Measurements from ENCODE around the gene CD84.
"Not testable (repeated sequence)": the region's sequence is repeated elsewhere in the genome, so short reads cannot be mapped to it uniquely, and the experiment has no call there.

Gene CD84

GRCh38 chr1:160503087-160503486 is 76.2 kb downstream of the CD84 start:
- DNase-seq (ENCODE audit: low read depth in 2 of 2): no peak

GRCh38 chr1:160500321-160500990 is 78.8 kb downstream of the CD84 start:
- no peak for DNase-seq (ENCODE audit: low read depth in 2 of 2)

DNA sequence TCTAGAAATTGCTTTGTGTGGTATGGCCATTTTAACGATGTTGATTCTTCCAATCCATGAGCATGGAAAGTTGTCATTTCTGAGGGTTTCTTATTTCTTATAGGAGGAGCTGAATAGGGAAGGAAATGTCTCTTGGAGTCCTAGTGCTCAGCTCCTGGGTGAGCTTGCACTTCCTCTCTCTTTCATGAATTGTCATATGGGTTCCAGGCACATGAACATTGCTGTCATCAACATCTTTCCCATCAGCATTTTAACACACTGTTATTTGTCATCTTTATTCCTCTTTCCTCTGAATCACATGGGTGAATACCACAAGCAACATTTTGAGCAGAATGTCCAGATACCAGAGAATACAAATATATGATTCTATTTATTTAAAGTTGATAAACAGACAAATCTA is 79.7 kb downstream of the CD84 start:
- no peak for DNase-seq (ENCODE audit: low read depth in 2 of 2)

DNA sequence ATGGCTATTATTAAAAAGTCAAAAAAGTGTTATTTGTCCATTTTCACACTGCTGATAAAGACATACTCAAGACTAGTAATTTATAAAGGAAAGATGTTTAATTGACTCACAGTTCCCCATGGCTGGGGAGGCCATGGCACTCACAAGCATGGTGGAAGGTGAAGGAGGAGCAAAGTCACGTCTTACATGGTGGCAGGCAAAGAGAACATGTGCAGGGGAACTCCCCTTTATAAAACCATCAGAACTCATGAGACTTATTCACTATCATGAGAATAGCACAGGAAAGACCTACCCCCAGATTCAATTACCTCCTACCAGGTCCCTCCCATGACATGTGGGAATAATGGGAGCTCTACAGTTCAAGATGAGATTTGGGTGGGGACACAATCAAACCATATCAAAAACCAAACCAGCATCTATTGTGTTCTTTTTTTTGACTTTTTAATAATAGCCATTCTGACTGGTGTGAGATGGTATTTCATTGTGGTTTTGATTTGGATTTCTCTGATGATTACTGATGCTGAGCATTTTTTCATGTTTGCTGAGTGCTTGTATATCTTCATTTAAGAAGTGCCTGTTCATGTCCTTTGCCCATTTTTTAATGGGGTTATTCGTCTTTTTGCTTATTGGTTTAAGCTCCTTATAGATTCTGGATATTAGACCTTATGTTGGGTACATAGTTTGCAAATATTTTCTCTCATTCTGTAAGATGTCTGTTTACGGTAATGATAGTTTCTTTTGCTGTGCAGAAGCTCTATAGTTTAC is 80.8 kb downstream of the CD84 start:
- DNase-seq (ENCODE audit: low read depth in 2 of 2): not testable (repeated sequence)

DNA sequence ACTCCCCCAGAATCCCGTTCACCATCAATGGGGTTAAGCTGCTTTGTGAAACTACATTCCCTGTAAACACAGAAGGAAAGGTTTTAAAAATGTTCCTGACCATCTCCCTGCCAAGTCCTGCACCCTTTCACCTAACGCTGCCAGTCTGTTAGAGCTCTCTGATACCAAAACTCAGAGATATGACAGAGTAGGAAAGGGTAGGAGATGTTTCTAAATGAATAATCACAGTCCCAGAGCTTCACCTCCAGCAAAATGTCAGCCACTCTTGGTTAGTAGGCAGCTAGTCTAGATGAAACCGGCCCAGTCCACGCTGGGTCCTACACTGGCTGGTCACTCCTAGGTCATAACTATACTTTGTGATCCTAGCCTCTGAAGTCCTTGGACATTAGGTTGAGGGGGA is 83.0 kb downstream of the CD84 start:
- DNase-seq (ENCODE audit: low read depth in 2 of 2): no peak

DNA sequence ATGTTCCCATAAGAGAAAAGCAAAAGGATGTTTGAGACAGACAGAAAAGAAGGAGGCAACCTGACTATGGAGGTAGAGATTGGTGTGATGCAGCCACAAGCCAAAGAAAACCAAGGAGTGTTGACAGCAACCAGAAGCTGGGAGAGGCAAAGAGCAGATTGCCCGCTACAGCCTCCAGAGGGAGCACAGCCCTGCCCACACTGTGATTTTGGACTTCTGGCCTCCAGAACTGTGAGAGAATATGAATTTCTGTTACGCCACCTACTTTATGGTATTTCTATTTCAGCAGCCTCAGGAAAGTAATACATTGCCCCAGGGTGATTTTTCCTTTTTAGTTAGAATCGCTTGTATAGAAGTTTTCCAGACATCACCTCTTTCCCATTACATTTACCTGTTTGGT is 84.7 kb downstream of the CD84 start:
- DNase-seq (ENCODE audit: low read depth in 2 of 2): no peak

DNA sequence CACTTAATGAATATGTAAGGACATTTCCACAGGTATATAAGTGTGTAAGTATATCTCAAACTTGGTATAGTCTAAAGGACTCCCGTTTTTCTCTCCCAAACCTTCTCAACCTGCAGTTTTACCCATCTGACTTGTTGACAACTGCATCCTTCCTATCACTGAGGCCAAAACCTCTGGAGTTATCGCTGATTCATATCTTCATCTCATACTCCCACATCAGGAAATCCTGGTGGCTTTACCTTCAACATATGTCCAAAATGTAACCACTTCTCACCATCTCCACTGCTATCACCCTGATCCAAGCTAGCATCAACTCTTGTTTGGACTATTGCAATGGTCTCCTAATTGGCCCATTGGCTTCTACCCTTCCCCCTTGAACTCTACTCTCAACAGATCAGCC is 86.7 kb downstream of the CD84 start:
- DNase-seq (ENCODE audit: low read depth in 2 of 2): no peak

- no peak for DNase-seq (ENCODE audit: low read depth in 2 of 2)
These were observed 87.3 kb downstream of the CD84 start for GRCh38 chr1:160491981-160492380.

All from stimulated activated CD4-positive, alpha-beta T cell treated with anti-CD3 and anti-CD28 coated beads, Interleukin-1b, Interleukin-23, amount 100 ng/mL, for 4 hours (primary cell).